ENCODE results near the gene NDUFV2. TPM values are rescaled to one million over a fixed set of nuclear protein-coding genes. Genes with fewer than 3 reads are reported as not detected.
A peak's percentile ranks its signal among the peaks of the same experiment; 100 is the strongest.

NDUFV2 gene
- total RNA-seq, 1 donor from 2014 or later = 97.7 TPM

- H3K4me3 Mint-ChIP-seq (ENCODE audit: unreplicated experiment) = peak overlapping the region; percentile 8
- H3K9me3 Mint-ChIP-seq (ENCODE audit: unreplicated experiment) = no peaks in the 10 kb centered on the region
- H3K4me1 Mint-ChIP-seq (ENCODE audit: unreplicated experiment) = peaks cover 60% of the 10 kb centered on the region
Measured at GRCh38 chr18:9115984-9116383, 13.5 kb downstream of the NDUFV2 start.

GRCh38 chr18:9117980-9118841 is 15.7 kb downstream of the NDUFV2 start:
- H3K27me3 Mint-ChIP-seq (ENCODE audit: unreplicated experiment) = no peaks in the 10 kb centered on the region
- peaks cover 24% of the 10 kb centered on the region for H3K36me3 Mint-ChIP-seq (ENCODE audit: unreplicated experiment)
- no peak for DNase-seq (ENCODE audit: extremely low spot score, unreplicated experiment)
- peaks cover 59% of the 10 kb centered on the region for H3K4me1 Mint-ChIP-seq (ENCODE audit: unreplicated experiment)
- no peak for TF ChIP-seq CTCF (IDR thresholded peaks at IDR 0.05)
- H3K27ac Mint-ChIP-seq (ENCODE audit: unreplicated experiment) = peak overlapping the region; percentile 90
- no peak overlapping the region for H3K4me3 Mint-ChIP-seq (ENCODE audit: unreplicated experiment)
- no peaks in the 10 kb centered on the region for H3K9me3 Mint-ChIP-seq (ENCODE audit: unreplicated experiment)

More at GRCh38 chr18:9115984-9116383, 13.5 kb downstream of the NDUFV2 start:
- no peak for DNase-seq (ENCODE audit: extremely low spot score, unreplicated experiment)
- H3K36me3 Mint-ChIP-seq (ENCODE audit: unreplicated experiment) = peaks cover 11% of the 10 kb centered on the region
- no peak for TF ChIP-seq CTCF (IDR thresholded peaks at IDR 0.05)
- peak overlapping the region; percentile 90 for H3K27ac Mint-ChIP-seq (ENCODE audit: unreplicated experiment)
- no peaks in the 10 kb centered on the region for H3K27me3 Mint-ChIP-seq (ENCODE audit: unreplicated experiment)

- no peak for DNase-seq (ENCODE audit: extremely low spot score, unreplicated experiment)
- Mint-ChIP-seq H3K27ac (ENCODE audit: unreplicated experiment) (no peak overlapping the region), H3K4me3 (ENCODE audit: unreplicated experiment) (no peak overlapping the region), H3K9me3 (ENCODE audit: unreplicated experiment) (no peaks in the 10 kb centered on the region), H3K4me1 (ENCODE audit: unreplicated experiment) (peaks cover 40% of the 10 kb centered on the region), H3K27me3 (ENCODE audit: unreplicated experiment) (no peaks in the 10 kb centered on the region), H3K36me3 (ENCODE audit: unreplicated experiment) (peaks cover 38% of the 10 kb centered on the region)
- no peak for TF ChIP-seq CTCF (IDR thresholded peaks at IDR 0.05)
Measured at GRCh38 chr18:9120796-9121195, 18.3 kb downstream of the NDUFV2 start.

DNA sequence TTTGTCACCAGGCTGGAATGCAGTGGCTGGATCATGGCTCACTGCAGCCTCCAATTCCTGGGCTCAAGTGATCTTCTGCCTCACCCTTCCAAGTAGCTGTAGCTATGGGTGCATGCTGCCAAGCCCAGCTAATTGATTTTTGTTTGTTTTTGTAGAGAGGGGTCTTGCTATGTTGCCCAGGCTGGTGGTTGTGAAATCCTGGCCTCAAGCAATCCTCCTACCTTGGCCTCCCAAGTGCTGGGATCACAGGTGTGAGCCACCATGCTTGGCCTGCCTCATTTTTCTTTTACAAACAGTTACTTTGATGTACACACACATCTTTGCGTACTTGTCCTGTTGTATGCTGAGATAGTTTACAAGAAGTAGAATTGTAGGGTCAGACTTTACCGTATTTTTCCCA is 21.0 kb downstream of the NDUFV2 start:
- DNase-seq (ENCODE audit: extremely low spot score, unreplicated experiment) = no peak
- peaks cover 53% of the 10 kb centered on the region for H3K36me3 Mint-ChIP-seq (ENCODE audit: unreplicated experiment)
- H3K4me1 Mint-ChIP-seq (ENCODE audit: unreplicated experiment) = peaks cover 15% of the 10 kb centered on the region
- no peaks in the 10 kb centered on the region for H3K9me3 Mint-ChIP-seq (ENCODE audit: unreplicated experiment)
- no peak for TF ChIP-seq CTCF (IDR thresholded peaks at IDR 0.05)
- peak overlapping the region; percentile 18 for H3K27ac Mint-ChIP-seq (ENCODE audit: unreplicated experiment)
- no peak overlapping the region for H3K4me3 Mint-ChIP-seq (ENCODE audit: unreplicated experiment)
- no peaks in the 10 kb centered on the region for H3K27me3 Mint-ChIP-seq (ENCODE audit: unreplicated experiment)

DNA sequence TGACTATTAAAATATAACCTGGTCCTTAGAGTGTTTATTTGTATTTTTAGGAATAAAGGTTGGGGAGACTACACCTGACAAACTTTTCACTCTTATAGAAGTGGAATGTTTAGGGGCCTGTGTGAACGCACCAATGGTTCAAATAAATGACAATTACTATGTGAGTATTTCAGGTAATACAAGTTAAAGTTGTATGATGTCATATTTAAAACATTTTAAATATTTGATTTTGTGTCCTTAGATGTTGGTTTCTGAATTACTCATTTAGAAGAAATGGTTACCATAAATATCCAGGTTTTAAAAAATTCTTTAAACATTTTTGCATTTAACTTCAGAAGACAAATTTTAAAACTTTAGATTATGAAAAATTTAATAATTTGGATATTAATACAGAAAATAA is 22.3 kb downstream of the NDUFV2 start:
- no peak for TF ChIP-seq CTCF (IDR thresholded peaks at IDR 0.05)
- H3K27ac Mint-ChIP-seq (ENCODE audit: unreplicated experiment) = no peak overlapping the region
- H3K27me3 Mint-ChIP-seq (ENCODE audit: unreplicated experiment) = no peaks in the 10 kb centered on the region
- no peak for DNase-seq (ENCODE audit: extremely low spot score, unreplicated experiment)
- H3K9me3 Mint-ChIP-seq (ENCODE audit: unreplicated experiment) = no peaks in the 10 kb centered on the region
- peaks cover 7% of the 10 kb centered on the region for H3K4me1 Mint-ChIP-seq (ENCODE audit: unreplicated experiment)
- no peak overlapping the region for H3K4me3 Mint-ChIP-seq (ENCODE audit: unreplicated experiment)
- peaks cover 62% of the 10 kb centered on the region for H3K36me3 Mint-ChIP-seq (ENCODE audit: unreplicated experiment)

All from osteocyte (in vitro differentiated cells).